ENCODE results near the gene ADGRB3. TPM values are rescaled to one million over a fixed set of nuclear protein-coding genes. Genes with fewer than 3 reads are reported as not detected.

The ADGRB3 gene
- polyA plus RNA-seq, 4 donors: 1.6 to 2.1 TPM; not detected in 2

GRCh38 chr6:68718385-68719073 is 83.4 kb downstream of the ADGRB3 start:
- H3K27ac ChIP-seq (ENCODE audit: low read depth in 1 of 3, low read length in 2 of 3): no peak overlapping the region
- 68 to 78% (median 74%) methylated on average over 5 of the region's 5 CpGs for WGBS, 3 donors
- no peaks in the 10 kb centered on the region for H3K4me1 ChIP-seq (ENCODE audit: control insufficient read depth in 3 of 3, insufficient read depth in 2 of 3, low read depth in 1 of 3, low read length in 2 of 3)
- FAIRE-seq: no peak
- no peak for DNase-seq
- no peaks in the 10 kb centered on the region for H3K9me3 ChIP-seq (ENCODE audit: control insufficient read depth in 2 of 2, insufficient read depth in 1 of 2, low read depth in 1 of 2, low read length in 1 of 2)
- H3K4me3 ChIP-seq (ENCODE audit: low read depth in 1 of 3, low read length in 3 of 3): no peak overlapping the region
- H3K27me3 ChIP-seq (ENCODE audit: control insufficient read depth in 3 of 3, insufficient read depth in 3 of 3, low read length in 3 of 3): no peaks in the 10 kb centered on the region
- H3K36me3 ChIP-seq (ENCODE audit: control insufficient read depth in 3 of 3, insufficient read depth in 2 of 3, low read depth in 1 of 3, low read length in 3 of 3): no peaks in the 10 kb centered on the region

GRCh38 chr6:68719761-68720160 is 84.7 kb downstream of the ADGRB3 start:
- Histone ChIP-seq H3K36me3 (ENCODE audit: control insufficient read depth in 3 of 3, insufficient read depth in 2 of 3, low read depth in 1 of 3, low read length in 3 of 3) (no peaks in the 10 kb centered on the region), H3K27me3 (ENCODE audit: control insufficient read depth in 3 of 3, insufficient read depth in 3 of 3, low read length in 3 of 3) (no peaks in the 10 kb centered on the region), H3K27ac (ENCODE audit: low read depth in 1 of 3, low read length in 2 of 3) (no peak overlapping the region), H3K4me3 (ENCODE audit: low read depth in 1 of 3, low read length in 3 of 3) (no peak overlapping the region), H3K9me3 (ENCODE audit: control insufficient read depth in 2 of 2, insufficient read depth in 1 of 2, low read depth in 1 of 2, low read length in 1 of 2) (no peaks in the 10 kb centered on the region), H3K4me1 (ENCODE audit: control insufficient read depth in 3 of 3, insufficient read depth in 2 of 3, low read depth in 1 of 3, low read length in 2 of 3) (no peaks in the 10 kb centered on the region)
- FAIRE-seq (no peak), DNase-seq (no peak)
- 75 to 90% (median 89%) methylated on average over 2 of the region's 2 CpGs for WGBS, 3 donors

- H3K4me3 ChIP-seq (ENCODE audit: low read depth in 1 of 3, low read length in 3 of 3): no peak overlapping the region
- no peaks in the 10 kb centered on the region for H3K27me3 ChIP-seq (ENCODE audit: control insufficient read depth in 3 of 3, insufficient read depth in 3 of 3, low read length in 3 of 3)
- 22 to 73% (median 48%) methylated on average over 2 of the region's 2 CpGs for WGBS, 3 donors
- H3K9me3 ChIP-seq (ENCODE audit: control insufficient read depth in 2 of 2, insufficient read depth in 1 of 2, low read depth in 1 of 2, low read length in 1 of 2): no peaks in the 10 kb centered on the region
- no peak overlapping the region for H3K27ac ChIP-seq (ENCODE audit: low read depth in 1 of 3, low read length in 2 of 3)
- no peak for FAIRE-seq
- no peaks in the 10 kb centered on the region for H3K36me3 ChIP-seq (ENCODE audit: control insufficient read depth in 3 of 3, insufficient read depth in 2 of 3, low read depth in 1 of 3, low read length in 3 of 3)
- H3K4me1 ChIP-seq (ENCODE audit: control insufficient read depth in 3 of 3, insufficient read depth in 2 of 3, low read depth in 1 of 3, low read length in 2 of 3): no peaks in the 10 kb centered on the region
- no peak for DNase-seq
Measured at GRCh38 chr6:68722891-68723527, 87.9 kb downstream of the ADGRB3 start.

- 75 to 82% (median 76%) methylated on average over 2 of the region's 2 CpGs for WGBS, 3 donors
Measured at GRCh38 chr6:68724060-68724459, 89.0 kb downstream of the ADGRB3 start.

GRCh38 chr6:68726337-68726736 is 91.3 kb downstream of the ADGRB3 start:
- Histone ChIP-seq H3K36me3 (ENCODE audit: control insufficient read depth in 3 of 3, insufficient read depth in 2 of 3, low read depth in 1 of 3, low read length in 3 of 3) (no peaks in the 10 kb centered on the region), H3K4me1 (ENCODE audit: control insufficient read depth in 3 of 3, insufficient read depth in 2 of 3, low read depth in 1 of 3, low read length in 2 of 3) (no peaks in the 10 kb centered on the region), H3K4me3 (ENCODE audit: low read depth in 1 of 3, low read length in 3 of 3) (no peak overlapping the region), H3K27ac (ENCODE audit: low read depth in 1 of 3, low read length in 2 of 3) (no peak overlapping the region), H3K27me3 (ENCODE audit: control insufficient read depth in 3 of 3, insufficient read depth in 3 of 3, low read length in 3 of 3) (no peaks in the 10 kb centered on the region), H3K9me3 (ENCODE audit: control insufficient read depth in 2 of 2, insufficient read depth in 1 of 2, low read depth in 1 of 2, low read length in 1 of 2) (no peaks in the 10 kb centered on the region)
- no peak for FAIRE-seq
- DNase-seq: no peak

More at GRCh38 chr6:68724060-68724459, 89.0 kb downstream of the ADGRB3 start:
- no peaks in the 10 kb centered on the region for H3K9me3 ChIP-seq (ENCODE audit: control insufficient read depth in 2 of 2, insufficient read depth in 1 of 2, low read depth in 1 of 2, low read length in 1 of 2)
- no peaks in the 10 kb centered on the region for H3K27me3 ChIP-seq (ENCODE audit: control insufficient read depth in 3 of 3, insufficient read depth in 3 of 3, low read length in 3 of 3)
- no peaks in the 10 kb centered on the region for H3K4me1 ChIP-seq (ENCODE audit: control insufficient read depth in 3 of 3, insufficient read depth in 2 of 3, low read depth in 1 of 3, low read length in 2 of 3)
- H3K36me3 ChIP-seq (ENCODE audit: control insufficient read depth in 3 of 3, insufficient read depth in 2 of 3, low read depth in 1 of 3, low read length in 3 of 3): no peaks in the 10 kb centered on the region
- no peak overlapping the region for H3K27ac ChIP-seq (ENCODE audit: low read depth in 1 of 3, low read length in 2 of 3)
- H3K4me3 ChIP-seq (ENCODE audit: low read depth in 1 of 3, low read length in 3 of 3): no peak overlapping the region
- no peak for FAIRE-seq
- no peak for DNase-seq

GRCh38 chr6:68726992-68727391 is 91.9 kb downstream of the ADGRB3 start:
- no peaks in the 10 kb centered on the region for H3K9me3 ChIP-seq (ENCODE audit: control insufficient read depth in 2 of 2, insufficient read depth in 1 of 2, low read depth in 1 of 2, low read length in 1 of 2)
- H3K36me3 ChIP-seq (ENCODE audit: control insufficient read depth in 3 of 3, insufficient read depth in 2 of 3, low read depth in 1 of 3, low read length in 3 of 3): no peaks in the 10 kb centered on the region
- 50 to 65% (median 54%) methylated on average over 1 of the region's 1 CpG for WGBS, 3 donors
- H3K4me3 ChIP-seq (ENCODE audit: low read depth in 1 of 3, low read length in 3 of 3): no peak overlapping the region
- H3K27ac ChIP-seq (ENCODE audit: low read depth in 1 of 3, low read length in 2 of 3): no peak overlapping the region
- FAIRE-seq: no peak
- H3K27me3 ChIP-seq (ENCODE audit: control insufficient read depth in 3 of 3, insufficient read depth in 3 of 3, low read length in 3 of 3): no peaks in the 10 kb centered on the region
- no peak for DNase-seq
- no peaks in the 10 kb centered on the region for H3K4me1 ChIP-seq (ENCODE audit: control insufficient read depth in 3 of 3, insufficient read depth in 2 of 3, low read depth in 1 of 3, low read length in 2 of 3)

GRCh38 chr6:68727699-68728098 is 92.6 kb downstream of the ADGRB3 start:
- Histone ChIP-seq H3K9me3 (ENCODE audit: control insufficient read depth in 2 of 2, insufficient read depth in 1 of 2, low read depth in 1 of 2, low read length in 1 of 2) (no peaks in the 10 kb centered on the region), H3K4me3 (ENCODE audit: low read depth in 1 of 3, low read length in 3 of 3) (no peak overlapping the region), H3K27ac (ENCODE audit: low read depth in 1 of 3, low read length in 2 of 3) (no peak overlapping the region), H3K27me3 (ENCODE audit: control insufficient read depth in 3 of 3, insufficient read depth in 3 of 3, low read length in 3 of 3) (no peaks in the 10 kb centered on the region), H3K36me3 (ENCODE audit: control insufficient read depth in 3 of 3, insufficient read depth in 2 of 3, low read depth in 1 of 3, low read length in 3 of 3) (no peaks in the 10 kb centered on the region), H3K4me1 (ENCODE audit: control insufficient read depth in 3 of 3, insufficient read depth in 2 of 3, low read depth in 1 of 3, low read length in 2 of 3) (no peaks in the 10 kb centered on the region)
- DNase-seq (no peak), FAIRE-seq (no peak)
- 47 to 65% (median 58%) methylated on average over 1 of the region's 1 CpG for WGBS, 3 donors

GRCh38 chr6:68728159-68728979 is 93.3 kb downstream of the ADGRB3 start:
- Histone ChIP-seq H3K4me3 (ENCODE audit: low read depth in 1 of 3, low read length in 3 of 3) (no peak overlapping the region), H3K36me3 (ENCODE audit: control insufficient read depth in 3 of 3, insufficient read depth in 2 of 3, low read depth in 1 of 3, low read length in 3 of 3) (no peaks in the 10 kb centered on the region), H3K27me3 (ENCODE audit: control insufficient read depth in 3 of 3, insufficient read depth in 3 of 3, low read length in 3 of 3) (no peaks in the 10 kb centered on the region), H3K9me3 (ENCODE audit: control insufficient read depth in 2 of 2, insufficient read depth in 1 of 2, low read depth in 1 of 2, low read length in 1 of 2) (no peaks in the 10 kb centered on the region), H3K27ac (ENCODE audit: low read depth in 1 of 3, low read length in 2 of 3) (no peak overlapping the region), H3K4me1 (ENCODE audit: control insufficient read depth in 3 of 3, insufficient read depth in 2 of 3, low read depth in 1 of 3, low read length in 2 of 3) (no peaks in the 10 kb centered on the region)
- no peak for FAIRE-seq
- 25 to 41% (median 31%) methylated on average over 5 of the region's 5 CpGs for WGBS, 3 donors
- no peak for DNase-seq

Data from small intestine (tissue), 7 donors.